Lower lobe of right lung (tissue), 2 donors: ENCODE measurements around the gene SMURF1. TPM values are rescaled to one million over a fixed set of nuclear protein-coding genes. Genes with fewer than 3 reads are reported as not detected.
A peak's percentile ranks its signal among the peaks of the same experiment; 100 is the strongest.

Experiments used
- ATAC-seq, 2 donors: fragments of 200-7000 bp; cut with Tn5 transposase; one replicate each; pipeline ENCODE4 v1.9.1; 2020 to 2022; ENCODE audit warnings: mild to moderate bottlenecking in 2 of 2, moderate library complexity in 2 of 2
- DNase-seq: peaks from one replicate; pipeline ENCODE4 v3.0.0-alpha.2; 2020
- H3K27ac ChIP-seq: fragments of 200-600 bp; one replicate; pipeline ENCODE4 v1.8.0; 2022
- H3K27me3 ChIP-seq: fragments of 200-600 bp; one replicate; pipeline ENCODE4 v1.8.0; 2022; ENCODE audit warnings: low read depth
- H3K36me3 ChIP-seq: fragments of 200-600 bp; one replicate; pipeline ENCODE4 v1.8.0; 2022; ENCODE audit warnings: mild to moderate bottlenecking
- H3K4me1 ChIP-seq: fragments of 200-600 bp; one replicate; pipeline ENCODE4 v1.8.0; 2022
- H3K4me3 ChIP-seq: fragments of 200-600 bp; one replicate; pipeline ENCODE4 v1.8.0; 2022; ENCODE audit warnings: mild to moderate bottlenecking
- H3K9me3 ChIP-seq: fragments of 200-600 bp; one replicate; pipeline ENCODE4 v1.8.0; 2022
- intact Hi-C: fragments of 100-400 bp; cut with DNase I; formaldehyde crosslinking; loops from one replicate; pipeline ENCODE4 v1.11.0; 2022
- total RNA-seq: library from RNA; stranded (reverse); fragmentation: NEBNext Ultra II Directional; extraction: Animal tissue kit (Norgen Biotek cat#: 25700); gene quantifications from one replicate; pipeline ENCODE4 v1.2.1, GENCODE V29; 2021
- TF ChIP-seq, protein P1 (sequence below): fragments of 200-600 bp; IDR thresholded peaks from one replicate; pipeline ENCODE4 v1.8.0; 2022; ENCODE audit warnings: antibody characterized with exemption, mild to moderate bottlenecking
- donor health status: DM: no; HTN: yes; CAD: no; lungs with severe emphysema.

Gene SMURF1
- total RNA-seq, 1 donor from 2014 or later, result 32.0 TPM

DNA sequence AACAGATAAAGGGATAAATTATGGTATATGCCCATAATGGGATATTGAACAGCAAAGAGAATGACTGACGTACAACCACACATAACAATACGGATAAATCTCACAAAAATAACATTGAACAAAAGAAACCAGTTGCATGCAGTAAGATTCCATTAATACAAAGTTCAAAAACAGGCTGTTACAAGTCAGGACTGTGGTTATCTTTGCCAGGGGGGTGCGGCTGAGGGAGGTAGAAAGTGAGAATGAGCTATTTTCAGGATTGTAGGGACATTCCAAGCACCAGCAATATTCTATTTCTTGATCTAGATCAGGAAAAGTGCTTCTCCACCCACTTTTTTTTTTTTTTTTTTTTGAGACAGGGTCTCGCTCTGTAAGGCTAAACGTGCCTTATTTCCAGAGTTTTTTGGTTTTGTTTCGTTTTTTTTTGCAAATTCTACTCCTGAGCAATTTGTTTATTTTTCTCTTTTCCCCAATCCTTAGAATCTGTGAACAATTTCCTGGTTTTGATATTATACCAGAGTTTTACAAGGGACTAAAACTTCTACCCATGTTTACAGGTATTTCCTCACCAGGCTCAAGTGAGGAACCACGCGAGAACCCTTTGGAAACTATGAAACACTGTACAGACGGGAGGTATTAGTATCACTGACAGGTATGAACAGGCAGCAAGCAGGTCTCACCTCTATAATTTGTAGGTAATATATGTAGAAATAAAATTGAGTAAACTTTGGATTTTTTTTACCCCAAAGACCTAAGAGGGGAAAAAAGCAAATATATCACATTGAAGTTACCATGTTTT is 9.9 kb downstream of the SMURF1 start:
- ATAC-seq (peak in 1 of 2 donors; percentile 63), DNase-seq (no peak)
- TF ChIP-seq, protein P1, sequence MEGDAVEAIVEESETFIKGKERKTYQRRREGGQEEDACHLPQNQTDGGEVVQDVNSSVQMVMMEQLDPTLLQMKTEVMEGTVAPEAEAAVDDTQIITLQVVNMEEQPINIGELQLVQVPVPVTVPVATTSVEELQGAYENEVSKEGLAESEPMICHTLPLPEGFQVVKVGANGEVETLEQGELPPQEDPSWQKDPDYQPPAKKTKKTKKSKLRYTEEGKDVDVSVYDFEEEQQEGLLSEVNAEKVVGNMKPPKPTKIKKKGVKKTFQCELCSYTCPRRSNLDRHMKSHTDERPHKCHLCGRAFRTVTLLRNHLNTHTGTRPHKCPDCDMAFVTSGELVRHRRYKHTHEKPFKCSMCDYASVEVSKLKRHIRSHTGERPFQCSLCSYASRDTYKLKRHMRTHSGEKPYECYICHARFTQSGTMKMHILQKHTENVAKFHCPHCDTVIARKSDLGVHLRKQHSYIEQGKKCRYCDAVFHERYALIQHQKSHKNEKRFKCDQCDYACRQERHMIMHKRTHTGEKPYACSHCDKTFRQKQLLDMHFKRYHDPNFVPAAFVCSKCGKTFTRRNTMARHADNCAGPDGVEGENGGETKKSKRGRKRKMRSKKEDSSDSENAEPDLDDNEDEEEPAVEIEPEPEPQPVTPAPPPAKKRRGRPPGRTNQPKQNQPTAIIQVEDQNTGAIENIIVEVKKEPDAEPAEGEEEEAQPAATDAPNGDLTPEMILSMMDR, result no peak
- no peaks in the 10 kb centered on the region for H3K36me3 ChIP-seq
- H3K4me1 ChIP-seq, result peaks cover 76% of the 10 kb centered on the region
- intact Hi-C loops, result no loop called here
- H3K9me3 ChIP-seq, result no peaks in the 10 kb centered on the region
- H3K27me3 ChIP-seq, result no peaks in the 10 kb centered on the region
- peak overlapping the region; percentile 1 for H3K27ac ChIP-seq
- no peak overlapping the region for H3K4me3 ChIP-seq

DNA sequence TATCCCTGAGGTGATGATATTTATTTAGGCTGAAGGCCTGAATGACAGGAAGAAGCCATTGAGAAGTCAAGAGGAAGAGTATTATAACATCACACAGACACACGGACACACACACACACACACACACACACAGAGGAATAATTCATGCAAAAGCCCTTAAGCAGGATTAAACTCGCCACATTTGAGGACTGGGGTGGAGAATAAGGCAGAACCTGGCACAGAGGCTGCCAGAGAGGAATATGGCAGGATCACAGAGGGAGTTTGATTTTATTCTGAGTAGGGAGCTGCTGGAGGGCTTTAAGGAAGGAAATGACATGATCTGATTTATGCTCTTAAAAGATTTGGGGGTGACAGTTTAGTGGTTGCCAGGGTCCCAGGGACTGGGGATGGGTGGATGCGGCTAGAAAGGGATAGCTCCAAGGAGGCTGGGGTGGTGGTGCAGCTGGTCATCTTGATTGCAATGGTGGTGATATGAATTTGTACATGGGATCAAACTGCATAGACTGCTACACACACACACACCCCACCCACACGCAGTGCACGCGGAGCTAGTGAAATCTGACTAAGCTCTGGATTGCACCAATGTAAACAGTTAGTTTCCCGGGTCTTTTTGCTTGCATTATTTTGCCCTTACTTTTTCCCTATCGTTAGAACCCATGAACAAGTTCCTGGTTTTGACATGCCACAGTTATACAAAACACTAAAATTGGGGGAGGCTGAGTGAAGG is 11.2 kb downstream of the SMURF1 start:
- H3K4me3 ChIP-seq, result no peak overlapping the region
- no peak for ATAC-seq
- intact Hi-C loops, result no loop called here
- TF ChIP-seq, protein P1, result no peak
- peak overlapping the region; percentile 39 for H3K27ac ChIP-seq
- no peaks in the 10 kb centered on the region for H3K27me3 ChIP-seq
- peaks cover 77% of the 10 kb centered on the region for H3K4me1 ChIP-seq
- H3K9me3 ChIP-seq, result no peaks in the 10 kb centered on the region
- DNase-seq, result peak; percentile 53
- no peaks in the 10 kb centered on the region for H3K36me3 ChIP-seq

DNA sequence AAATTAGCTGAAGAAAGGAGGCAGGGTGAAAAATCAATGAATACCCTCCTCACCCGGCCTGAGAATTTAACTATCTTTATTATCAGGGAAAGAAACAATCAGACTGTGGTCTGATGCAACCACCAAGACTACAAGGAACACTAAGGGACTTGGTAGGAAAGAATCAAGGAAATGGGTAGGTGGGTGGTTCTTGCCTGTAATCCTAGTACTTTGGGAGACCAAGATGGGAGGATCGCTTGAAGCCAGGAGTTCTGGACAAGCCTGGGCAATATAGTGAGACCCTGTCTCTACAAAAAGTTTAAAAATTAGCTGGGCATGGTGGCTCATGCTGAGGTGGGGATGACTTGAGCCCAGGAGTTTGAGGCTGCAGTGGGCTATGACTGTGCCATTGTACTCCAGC is 12.6 kb downstream of the SMURF1 start:
- H3K9me3 ChIP-seq, result no peaks in the 10 kb centered on the region
- TF ChIP-seq, protein P1, result no peak
- no peak for ATAC-seq
- no peaks in the 10 kb centered on the region for H3K36me3 ChIP-seq
- intact Hi-C loops, result no loop called here
- peaks cover 76% of the 10 kb centered on the region for H3K4me1 ChIP-seq
- no peak overlapping the region for H3K4me3 ChIP-seq
- H3K27ac ChIP-seq, result no peak overlapping the region
- DNase-seq, result no peak
- no peaks in the 10 kb centered on the region for H3K27me3 ChIP-seq

DNA sequence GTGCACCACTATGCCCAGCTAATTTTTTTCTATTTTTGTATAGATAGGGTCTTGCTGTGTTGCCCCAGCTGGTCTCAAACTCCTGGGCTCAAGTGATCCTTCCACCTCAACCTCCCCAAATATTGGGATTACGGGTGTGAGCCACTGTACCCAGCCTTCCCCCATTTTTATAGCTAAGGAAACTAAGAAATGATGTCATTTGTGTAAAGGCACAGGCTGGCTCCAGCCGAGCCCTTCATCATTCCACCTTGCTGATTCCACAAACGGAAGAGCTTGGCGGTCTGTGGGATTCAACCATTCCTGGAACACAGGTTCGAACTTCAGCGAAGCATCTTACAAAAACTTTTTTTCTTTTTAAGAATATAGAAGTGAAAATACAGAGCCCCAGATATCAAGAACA is 14.4 kb downstream of the SMURF1 start:
- H3K27me3 ChIP-seq, result no peaks in the 10 kb centered on the region
- intact Hi-C loops, result no loop called here
- no peak for DNase-seq
- peaks cover 76% of the 10 kb centered on the region for H3K4me1 ChIP-seq
- no peaks in the 10 kb centered on the region for H3K36me3 ChIP-seq
- no peak for ATAC-seq
- TF ChIP-seq, protein P1, result no peak
- H3K4me3 ChIP-seq, result no peak overlapping the region
- no peaks in the 10 kb centered on the region for H3K9me3 ChIP-seq
- peak overlapping the region; percentile 60 for H3K27ac ChIP-seq

DNA sequence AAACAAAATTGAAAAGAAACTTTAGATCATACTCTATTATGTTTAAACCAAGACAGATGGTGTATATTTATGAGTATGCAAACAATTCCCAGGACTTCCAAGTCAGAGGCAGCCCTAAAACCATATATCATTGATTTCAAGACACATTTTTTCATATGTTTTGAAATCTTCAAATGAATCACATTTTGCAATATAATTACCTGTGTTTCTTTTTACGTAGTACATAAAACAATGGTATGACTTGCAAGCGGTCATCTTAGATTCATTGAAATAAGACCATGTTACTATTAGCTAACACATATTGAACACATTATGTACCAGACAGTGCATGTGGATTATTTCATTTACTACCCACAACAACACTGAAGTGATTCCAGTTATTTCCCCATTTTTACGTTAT is 14.9 kb downstream of the SMURF1 start:
- H3K27ac ChIP-seq, result peak overlapping the region; percentile 60
- H3K4me1 ChIP-seq, result peaks cover 76% of the 10 kb centered on the region
- intact Hi-C loops, result no loop called here
- no peak for ATAC-seq
- no peaks in the 10 kb centered on the region for H3K36me3 ChIP-seq
- no peak overlapping the region for H3K4me3 ChIP-seq
- H3K9me3 ChIP-seq, result no peaks in the 10 kb centered on the region
- no peaks in the 10 kb centered on the region for H3K27me3 ChIP-seq
- TF ChIP-seq, protein P1, result no peak
- no peak for DNase-seq
